CD4-positive, alpha-beta T cell treated with Interleukin-17A for 4 hours (primary cell): ENCODE data around the gene ANO2.
"Not testable (repeated sequence)": the region's sequence is repeated elsewhere in the genome, so short reads cannot be mapped to it uniquely, and the experiment has no call there.

Experiments
- DNase-seq: peaks from one replicate; pipeline ENCODE4 v3.0.0-alpha.2; 2020; ENCODE audit warnings: mixed read lengths

ANO2 gene

DNA sequence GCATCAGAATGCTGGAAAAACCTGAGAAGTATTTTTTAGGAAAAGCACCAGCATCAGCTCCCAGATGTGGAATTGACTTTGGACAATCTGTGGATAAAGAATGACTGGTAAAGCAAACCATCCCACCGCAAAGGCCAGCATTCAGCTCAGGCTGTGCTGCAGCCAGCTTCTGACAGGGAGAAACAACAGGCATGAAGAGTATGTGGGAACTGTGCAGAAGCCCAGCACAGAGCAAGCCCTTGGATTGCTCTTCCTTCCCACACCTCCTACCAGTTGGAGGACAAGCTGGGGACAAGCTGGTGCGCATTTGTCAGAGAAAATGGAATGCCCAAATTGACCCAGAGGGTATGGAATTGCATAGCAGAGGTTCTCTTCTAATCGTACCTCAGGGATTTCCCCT, 228.1 kb downstream of the ANO2 start:
- DNase-seq, result no peak

DNA sequence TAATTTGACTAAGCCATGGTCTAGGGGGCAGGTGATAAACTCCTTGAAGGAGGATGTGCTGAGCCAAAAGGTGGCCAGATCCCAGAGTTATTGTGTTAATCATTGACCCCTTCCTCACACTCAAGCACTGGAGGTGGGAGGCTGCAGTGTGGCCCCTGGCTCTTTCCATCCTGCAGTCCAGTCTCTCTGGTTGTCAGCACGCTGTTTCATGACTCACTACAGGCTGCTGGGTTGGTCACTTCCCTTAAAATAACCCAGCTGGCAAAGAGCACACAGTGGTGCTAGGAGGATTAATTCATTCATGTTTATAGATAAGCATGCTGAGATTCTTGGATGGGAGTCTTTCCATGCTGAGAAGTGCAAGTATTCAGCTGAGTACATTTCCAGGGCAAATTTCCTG, 228.9 kb downstream of the ANO2 start:
- DNase-seq, result no peak

DNA sequence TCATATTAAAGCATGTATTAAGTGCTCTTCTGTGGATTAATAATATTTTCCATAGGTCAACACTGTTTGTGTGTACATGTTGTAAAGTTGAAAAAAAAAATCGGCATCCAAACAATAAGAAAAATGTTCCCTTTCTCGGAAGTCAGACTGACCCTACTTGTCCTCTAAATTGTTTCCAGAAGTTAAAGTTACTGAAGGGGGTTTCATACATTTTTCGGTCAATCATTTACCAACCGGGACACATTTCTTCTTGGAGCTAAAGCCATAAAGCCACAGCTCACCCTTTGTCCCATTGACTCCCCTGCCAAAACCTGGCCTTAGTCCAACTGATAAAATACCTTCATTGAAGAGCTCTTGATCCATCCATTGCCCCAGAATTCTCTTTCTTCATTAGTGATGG, 230.0 kb downstream of the ANO2 start:
- no peak for DNase-seq

DNA sequence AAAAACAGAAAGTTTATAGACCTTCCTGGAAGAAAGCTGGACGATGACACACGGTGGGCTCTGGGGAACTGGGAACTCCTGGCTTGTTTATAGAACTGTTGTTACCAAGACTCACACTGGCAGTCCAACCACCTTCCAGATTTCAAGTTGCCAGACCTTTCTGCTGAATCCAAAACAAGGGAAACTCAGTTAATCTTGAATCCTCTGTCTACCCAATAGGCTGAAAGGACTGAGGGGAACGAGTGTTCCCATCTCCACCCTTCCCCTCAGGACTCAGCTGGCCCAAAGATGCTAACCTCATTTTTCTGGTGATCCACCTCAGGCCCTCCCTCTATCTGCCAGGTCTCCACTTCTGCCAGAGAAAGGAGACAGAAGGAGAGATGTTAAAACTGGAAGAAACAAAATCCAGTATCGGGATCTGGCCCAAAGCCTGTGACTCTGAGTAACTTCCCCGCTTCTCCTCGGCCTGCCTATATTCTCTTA, 231.4 kb downstream of the ANO2 start:
- no peak for DNase-seq

DNA sequence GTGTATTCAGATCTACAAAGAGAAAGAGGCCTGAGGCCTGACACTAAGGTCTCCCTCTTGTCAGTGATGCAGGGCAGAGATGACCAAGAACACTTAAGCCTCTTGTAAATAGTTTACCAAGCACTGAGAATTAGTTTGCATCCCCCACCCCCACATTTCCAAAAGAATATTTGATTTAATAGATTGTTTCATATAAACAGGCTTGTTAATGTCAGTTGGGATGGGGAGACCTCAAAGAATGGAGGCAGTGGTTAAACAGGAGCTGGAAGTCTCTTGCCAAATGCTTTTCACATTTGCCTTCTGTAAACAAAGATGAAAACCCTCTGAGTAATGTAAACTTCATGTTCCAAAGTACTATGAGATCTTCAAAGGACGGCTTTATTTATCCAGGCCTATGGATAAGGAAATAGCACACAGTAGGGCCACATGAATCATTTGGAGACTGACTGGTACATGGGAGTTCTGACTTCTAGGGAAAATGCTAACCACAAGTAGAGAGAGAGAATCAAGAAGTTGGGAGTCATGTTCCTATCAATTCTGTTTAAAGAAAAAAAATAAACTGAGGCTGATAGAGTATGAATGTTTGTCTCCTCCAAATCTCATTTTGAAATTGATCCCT, 234.7 kb downstream of the ANO2 start:
- DNase-seq, result no peak

DNA sequence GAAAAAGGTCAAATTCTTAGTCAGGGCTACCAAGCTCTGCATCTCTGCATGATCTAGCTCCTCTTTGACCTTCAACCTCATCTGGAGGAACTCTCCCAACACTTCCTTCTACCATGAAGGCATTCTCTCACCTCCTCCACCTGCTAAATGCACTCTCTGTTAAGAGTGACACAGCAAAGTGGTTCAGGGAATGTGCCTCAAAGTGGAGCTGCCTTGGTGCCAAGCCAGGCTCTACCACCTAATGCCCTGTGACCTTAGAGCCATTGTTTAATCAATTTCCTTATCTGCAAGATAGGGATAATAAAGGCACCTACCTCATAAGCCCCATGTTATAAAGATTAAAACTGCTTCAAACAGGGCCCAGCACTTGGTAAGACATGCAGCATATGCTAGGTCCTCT, 236.7 kb downstream of the ANO2 start:
- DNase-seq, result no peak

DNA sequence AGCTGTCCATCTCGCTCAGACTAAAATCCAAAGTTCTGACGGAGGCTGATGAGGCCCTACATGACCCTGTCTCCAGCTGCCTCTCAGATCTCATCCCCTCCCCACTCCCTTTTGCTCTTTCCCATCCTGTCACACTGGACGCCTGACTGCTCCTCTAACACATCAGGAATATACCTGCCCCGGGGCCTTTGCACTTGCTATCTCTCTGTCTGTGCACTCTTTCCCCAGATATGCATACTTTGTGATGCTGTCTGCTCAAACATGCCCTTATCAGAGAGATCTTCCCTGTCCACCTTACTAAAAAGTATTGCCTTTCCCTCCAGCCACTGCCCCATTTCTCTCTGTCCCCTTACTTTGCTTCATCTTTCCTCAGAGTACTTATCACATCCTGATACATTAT, 238.8 kb downstream of the ANO2 start:
- no peak for DNase-seq

DNA sequence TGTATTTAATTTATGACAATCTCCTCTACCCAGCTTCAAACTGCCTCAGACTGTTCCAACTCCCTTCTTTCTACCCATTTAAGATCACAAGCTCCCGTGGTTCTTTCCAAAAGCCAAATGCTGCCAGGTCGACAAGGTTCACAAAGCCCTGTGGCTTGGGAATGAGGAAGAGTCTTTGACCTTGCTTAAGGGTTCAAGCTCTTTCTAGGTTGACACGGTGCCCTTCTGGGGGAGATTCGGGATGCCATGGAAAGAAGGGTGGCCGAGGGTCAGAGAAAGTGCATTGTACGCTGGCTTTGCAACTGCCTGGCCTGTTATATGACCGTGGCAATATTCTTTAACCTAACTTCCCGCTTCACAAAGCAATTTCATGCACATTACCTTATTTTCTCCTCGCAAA, 239.3 kb downstream of the ANO2 start:
- no peak for DNase-seq

DNA sequence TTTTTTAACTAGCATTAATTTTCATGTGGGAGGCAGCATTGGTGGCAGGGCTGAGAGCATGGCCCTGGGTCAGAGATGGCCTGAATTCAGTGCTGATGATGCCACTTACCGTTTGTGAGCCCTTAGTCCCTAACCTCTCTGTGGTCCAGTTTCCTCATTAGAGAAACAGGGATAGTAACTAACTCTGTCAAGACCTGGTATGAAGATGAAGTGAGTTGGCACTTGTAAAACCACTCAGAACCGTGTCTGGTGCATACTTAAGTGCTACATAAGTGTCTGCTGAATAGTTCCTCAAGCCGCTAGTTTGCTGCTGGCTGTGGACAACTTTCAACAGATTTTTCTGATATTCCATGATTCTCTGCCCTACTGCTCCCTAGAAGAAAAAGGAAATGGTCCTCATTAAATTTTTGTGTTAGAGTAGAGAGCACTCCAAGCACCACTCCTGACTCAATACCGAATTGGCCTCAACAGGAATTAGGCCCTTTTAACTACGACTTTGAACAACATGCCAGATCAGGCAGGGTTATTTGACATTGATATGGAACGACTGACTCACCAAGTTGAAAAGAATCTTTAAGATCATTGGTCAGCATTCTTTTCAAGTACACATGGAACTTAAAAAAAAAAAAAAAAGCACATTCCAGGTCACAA, 250.2 kb downstream of the ANO2 start:
- no peak for DNase-seq

DNA sequence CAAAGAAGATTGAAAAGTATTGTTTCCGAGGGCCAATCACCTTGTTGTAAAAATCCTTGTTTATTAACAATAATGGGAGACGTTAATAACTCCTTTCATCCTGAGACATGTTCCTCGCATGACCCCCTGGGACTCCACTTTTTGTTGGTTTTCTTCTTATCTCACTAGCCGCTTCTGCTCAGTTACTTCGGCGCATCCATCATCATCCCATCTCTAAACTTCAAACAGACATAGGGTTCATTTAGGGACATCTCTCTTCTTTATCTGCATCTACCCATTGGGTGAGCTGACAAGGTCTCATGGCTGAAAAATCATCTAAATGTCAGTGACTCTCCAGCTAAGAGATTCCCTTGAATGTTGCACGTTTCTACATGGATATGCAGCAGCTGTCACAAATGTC, 252.2 kb downstream of the ANO2 start:
- no peak for DNase-seq

DNA sequence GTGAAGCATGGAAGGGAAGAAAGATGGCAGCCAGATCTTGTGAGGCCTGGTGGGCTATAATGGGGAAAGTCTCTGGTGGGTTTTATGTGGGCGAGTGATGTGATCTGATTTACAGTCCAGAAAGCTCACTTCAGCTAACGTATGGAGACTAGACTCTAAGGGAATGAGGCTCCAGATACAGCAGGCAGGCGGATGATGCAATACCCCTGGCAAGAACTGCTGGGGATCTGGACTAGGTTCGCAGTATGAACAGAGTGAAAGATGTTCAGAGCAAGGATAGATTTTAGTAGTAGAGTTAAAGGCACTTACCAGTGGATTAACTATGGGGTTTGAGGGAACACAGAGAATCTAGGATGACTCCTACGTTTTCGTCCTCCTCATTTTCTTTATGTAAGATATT, 253.1 kb downstream of the ANO2 start:
- DNase-seq, result no peak

DNA sequence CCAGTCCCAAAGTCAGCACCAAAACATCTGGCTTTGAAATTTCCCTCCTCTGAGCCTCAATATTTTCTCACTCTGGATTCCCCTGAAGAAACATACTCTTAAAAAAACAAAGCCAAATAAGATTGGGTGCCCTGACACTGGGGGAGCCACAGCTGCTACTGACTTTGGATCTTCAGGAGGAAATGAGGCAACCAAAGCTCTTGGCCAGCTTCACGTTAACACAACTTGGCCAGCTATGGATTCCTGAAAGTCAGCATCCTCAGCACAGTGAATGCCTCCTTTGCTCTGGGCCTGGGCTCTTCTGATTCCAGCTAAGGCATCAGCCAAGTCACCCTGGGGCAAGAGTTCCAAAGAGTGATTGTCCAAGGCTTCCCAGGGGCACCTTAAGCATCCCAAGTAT, 254.8 kb downstream of the ANO2 start:
- DNase-seq, result no peak

DNA sequence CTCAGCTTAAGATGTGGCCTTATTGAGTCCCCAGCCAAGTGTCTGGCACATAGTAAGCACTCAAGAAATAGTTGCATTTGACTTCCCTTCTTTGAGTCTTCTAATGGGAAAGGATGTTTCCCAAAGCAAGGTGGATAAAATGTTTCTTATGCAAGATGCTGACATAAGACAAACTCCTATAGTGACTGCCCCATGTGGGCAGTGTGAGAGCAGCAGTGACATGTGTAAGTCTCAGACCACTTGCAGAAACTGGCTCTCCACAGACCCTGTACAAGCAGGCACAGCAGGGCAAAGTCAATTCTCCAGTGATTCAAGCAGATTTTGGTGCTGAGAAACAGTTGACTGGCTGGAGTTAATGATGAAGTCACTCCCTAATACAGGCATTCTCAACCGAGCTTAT, 255.3 kb downstream of the ANO2 start:
- DNase-seq, result no peak

DNA sequence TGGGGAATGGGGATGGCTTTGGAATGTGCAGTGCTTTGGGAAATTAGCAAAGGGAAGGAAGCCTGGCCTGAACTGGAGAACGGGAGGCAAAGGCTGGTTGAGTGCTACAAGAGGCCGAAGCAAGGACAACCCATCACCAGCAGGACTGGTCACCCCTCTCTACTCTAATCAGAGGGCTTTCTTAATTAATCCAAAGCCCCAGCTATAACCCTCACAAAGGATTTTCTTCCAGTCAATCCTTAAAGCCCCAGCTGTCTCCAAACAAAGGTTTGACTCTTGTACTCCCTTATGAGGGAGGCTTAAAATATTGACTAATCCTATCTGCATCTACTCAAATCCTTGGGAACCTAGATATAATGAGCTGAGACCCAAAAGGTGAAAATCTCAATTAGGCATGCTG, 256.8 kb downstream of the ANO2 start:
- no peak for DNase-seq

DNA sequence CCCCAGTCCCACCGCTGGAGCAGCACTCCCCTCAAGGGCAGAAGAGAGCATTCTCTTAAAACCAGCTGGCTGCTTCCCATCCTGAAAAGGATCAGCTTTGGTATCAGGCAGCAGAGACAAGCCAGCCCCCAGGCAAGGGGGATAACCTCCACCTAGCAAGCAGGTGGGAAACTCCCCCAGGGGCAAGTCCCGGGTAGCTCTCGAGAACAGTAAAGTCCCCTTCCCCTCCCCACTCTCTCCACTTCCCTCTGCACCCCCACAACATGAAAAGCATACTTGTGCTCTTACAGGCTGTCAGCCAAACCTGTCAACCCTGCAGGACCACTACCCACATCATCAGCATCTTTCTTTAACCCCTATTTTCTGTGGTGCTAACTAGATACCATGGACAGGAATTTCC, 259.1 kb downstream of the ANO2 start:
- DNase-seq, result no peak

DNA sequence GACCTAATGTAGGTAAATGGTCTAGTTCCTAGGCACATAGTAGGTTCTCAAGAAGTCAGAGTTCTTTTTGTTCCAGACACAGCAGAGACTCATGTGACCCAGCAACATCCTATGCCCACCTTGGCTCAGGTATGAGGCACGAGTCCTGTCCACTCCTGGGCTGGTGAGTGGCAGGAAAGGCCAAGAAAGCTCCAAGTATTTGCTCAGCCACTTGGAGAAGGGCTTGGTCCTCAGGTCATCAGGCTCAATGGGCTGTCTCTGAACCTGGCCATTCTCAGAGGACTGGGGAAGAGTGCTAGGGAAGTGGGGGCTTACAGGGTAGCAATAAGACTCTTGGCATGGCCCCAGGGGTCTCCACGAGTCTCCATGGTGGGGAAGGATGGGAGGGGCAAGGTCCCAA, 260.1 kb downstream of the ANO2 start:
- DNase-seq, result no peak

DNA sequence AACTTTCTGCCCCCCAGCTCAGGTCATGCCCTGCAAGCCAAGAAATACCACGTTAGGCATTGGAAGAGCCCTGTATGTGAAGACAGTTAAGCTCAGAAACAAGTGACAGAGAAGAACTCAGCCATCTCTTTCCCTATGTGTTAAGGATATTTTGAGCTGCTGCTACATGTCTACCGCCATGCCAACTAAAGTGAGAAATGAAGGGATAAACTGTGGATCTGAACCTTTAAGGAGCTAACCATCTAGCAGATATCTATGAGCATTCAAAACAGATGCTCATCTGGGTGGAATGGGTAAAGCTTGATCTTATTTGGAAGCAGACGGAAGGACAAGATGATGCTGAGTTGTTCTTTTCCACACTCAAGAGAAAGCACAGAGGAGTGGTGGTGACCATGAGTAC, 262.5 kb downstream of the ANO2 start:
- no peak for DNase-seq

DNA sequence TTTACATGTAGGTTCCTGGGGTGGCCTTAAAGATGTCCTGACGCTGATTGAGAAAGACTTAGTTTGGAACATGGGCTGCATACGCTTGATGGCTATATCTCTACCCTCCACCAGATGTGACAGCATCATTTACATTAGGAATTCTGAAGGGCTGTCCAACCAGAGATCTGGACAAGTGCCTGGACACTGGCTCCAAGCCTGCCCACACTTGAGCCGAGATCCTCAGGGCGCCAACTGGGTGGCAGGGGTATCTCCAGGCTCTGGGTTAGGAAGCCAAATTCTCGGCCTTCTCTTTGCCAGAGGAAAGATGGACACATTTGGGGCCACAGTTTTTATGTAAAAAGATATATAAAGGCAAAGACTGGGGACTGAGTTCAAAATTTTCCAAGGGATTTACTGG, 266.9 kb downstream of the ANO2 start:
- no peak for DNase-seq

DNA sequence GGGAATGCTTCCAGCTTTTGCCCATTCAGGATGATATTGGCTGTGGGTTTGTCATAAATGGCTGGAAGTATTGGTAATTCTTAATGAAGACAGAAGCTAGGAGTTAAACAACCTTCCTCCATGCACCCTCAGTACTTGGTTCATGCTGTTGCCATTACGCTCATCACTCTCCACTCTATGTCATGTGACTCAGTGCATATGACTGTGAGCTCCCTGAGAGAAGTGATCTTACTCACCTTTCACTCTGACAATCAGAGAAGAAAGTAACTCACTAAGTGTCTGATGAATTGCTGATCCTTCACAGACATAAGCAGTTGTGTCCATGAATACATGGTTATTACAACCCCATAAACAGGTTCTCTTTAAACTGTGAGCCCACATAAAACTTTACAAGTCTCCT, 275.4 kb downstream of the ANO2 start:
- not testable (repeated sequence) for DNase-seq

DNA sequence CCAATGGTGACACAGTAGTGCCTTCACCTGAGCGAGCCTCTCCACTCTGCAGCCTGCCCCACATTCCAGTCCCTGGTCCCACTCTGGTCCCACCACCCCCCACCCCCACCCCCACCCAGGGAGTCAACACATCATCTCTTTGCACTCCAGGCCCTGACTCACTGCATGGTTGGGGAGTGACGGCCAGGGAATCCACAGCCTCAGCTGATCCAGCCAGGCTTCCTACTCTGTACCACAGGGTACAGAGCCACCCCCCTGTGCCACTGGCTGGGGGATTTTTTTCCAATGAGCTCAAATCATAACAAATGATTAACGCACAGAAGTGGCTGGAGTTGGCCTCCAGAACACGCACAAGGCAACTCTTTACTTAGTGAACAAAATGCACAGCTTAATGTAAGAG, 279.4 kb downstream of the ANO2 start:
- no peak for DNase-seq

DNA sequence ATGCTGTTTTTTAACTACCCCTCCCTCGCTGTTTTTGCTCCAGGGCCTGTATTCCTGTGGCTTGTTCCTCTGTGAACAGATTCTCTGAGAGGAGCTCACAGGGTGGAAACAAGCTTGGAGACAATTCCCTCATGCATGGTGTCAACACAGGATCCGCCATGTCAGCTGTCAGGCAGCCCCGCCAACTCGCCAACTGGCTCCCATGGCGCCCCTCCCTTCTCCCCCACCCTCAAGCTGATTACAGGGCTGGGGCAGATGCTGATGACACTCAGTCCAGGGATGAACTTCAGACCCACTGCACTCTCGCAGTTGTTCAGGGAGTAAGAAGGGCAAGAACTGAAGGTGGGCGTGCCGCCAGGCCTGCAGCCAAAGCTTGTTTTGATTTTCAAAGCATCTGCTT, 283.2 kb downstream of the ANO2 start:
- no peak for DNase-seq

DNA sequence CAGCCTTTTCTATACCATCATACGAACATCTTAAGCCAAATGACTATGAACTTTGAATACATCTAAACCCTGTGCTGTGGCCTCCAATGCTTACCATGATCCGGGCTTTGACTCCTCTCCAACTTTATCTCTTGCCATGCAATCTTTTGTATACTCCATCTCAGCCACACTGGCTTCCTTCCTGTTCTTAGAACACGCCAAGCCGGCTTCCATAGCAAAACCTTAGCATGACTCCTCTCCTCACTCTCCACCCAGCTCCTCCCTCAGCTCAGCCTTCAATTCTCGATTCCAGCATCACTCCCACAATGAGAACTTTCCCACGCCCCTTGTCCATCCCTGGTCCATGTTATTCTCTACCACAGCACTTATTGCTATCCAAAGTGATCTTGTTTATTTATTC, 284.8 kb downstream of the ANO2 start:
- no peak for DNase-seq

DNA sequence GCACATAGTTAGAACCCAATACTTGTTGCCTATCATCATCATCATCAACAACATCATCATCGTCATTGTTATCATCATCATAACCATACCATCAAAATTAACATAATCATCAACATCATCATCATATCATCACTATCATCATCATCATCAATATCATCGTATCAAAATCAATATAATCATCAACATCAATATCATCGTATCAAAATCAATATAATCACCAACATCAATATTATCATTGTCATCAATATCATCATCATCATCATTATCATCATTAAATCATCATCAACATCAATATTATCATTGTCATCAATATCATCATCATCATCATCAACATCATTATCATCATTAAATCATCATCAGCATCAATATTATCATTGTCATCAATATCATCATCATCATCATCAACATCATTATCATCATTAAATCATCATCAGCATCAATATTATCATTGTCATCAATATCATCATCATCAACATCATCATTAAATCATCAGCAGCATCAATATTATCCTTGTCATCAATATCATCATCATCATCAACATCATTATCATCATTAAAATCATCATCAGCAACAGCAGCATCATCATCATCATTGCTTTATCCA, 286.6 kb downstream of the ANO2 start:
- not testable (repeated sequence) for DNase-seq

DNA sequence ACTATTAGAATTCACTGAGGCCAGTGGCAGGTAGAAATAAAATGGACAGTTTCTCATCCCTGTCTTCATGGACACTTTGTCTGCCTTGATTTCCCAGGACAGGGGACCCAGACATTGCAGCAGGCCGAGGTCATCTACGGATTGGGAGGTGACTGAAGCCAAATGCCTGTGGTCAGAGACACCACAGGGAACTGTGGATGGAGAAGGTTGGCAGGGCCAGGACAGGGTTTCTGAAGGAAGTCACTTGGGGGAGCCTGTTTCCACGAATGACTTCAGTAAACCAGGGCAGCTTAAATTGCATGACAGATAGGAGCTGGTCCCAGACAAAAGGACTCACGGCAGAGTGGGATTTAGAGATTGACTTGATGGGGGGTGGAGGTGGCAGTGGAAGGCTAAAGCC, 288.2 kb downstream of the ANO2 start:
- DNase-seq, result no peak

DNA sequence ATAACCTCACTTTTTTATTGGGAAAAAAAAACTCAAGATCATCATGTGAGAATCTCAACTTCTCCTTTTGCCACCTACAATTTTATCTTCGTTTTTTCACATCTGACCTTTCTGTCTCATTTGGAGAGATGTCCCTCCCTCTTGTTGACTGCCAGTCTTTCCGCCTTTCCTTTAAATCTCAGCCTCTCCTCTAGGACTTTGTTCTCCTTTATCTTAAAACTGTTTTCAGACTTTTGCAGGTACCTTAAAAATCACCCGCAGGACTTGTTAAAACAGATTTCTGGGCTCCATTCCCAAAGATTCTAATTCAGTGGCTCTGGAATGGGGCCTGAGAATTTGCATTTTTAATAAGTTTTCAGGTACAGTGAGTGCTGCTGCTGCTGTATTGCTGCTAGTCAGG, 289.9 kb downstream of the ANO2 start:
- no peak for DNase-seq
